OCI-LY7 (cell line): ENCODE results near the gene HS3ST4.

ENCODE experiments used
- CTCF ChIP-seq: fragments of 200-600 bp; sonication (generic); conservative IDR thresholded peaks from 2 replicates; pipeline ENCODE4 v1.5.1; 2014; ENCODE audit warnings: mild to moderate bottlenecking, antibody characterized with exemption, low read length, moderate library complexity, mixed read lengths
- EZH2phosphoT487 ChIP-seq: fragments of 200-600 bp; sonication (generic); IDR thresholded peaks from 2 replicates; pipeline ENCODE4 v1.6.1; 2018; ENCODE audit warnings: low read depth, borderline replicate concordance, mild to moderate bottlenecking, mixed run types, antibody characterized with exemption, low read length, moderate library complexity, mixed read lengths

- TF ChIP-seq CTCF (0 out of 2 replicates have a peak, but pooled peaks have one; percentile 16), EZH2phosphoT487 (no peak)
These were observed 420.1 kb downstream of the HS3ST4 start for GRCh38 chr16:26111900-26112299.
